A673 (cell line): ENCODE data around the gene RNU6-9. TPM values are rescaled to one million over a fixed set of nuclear protein-coding genes. Genes with fewer than 3 reads are reported as not detected.

Experiments used
- BruUV-seq: library from RNA; stranded (reverse); fragments of 400-500 nt; replicated peaks from 2 replicates; lab custom pipeline; 2021; lab: Mats Ljungman, UMichigan
- CTCF ChIA-PET: fragments of 300-600 bp; sonication (Branson Sonifier 250); formaldehyde crosslinking; loops from one replicate; lab custom pipeline; 2022; ENCODE audit warnings: antibody characterized with exemption; lab: Charles Lee
- POLR2A ChIA-PET: fragments of 300-600 bp; sonication (Branson Sonifier 250); formaldehyde crosslinking; loops from one replicate; lab custom pipeline; 2022; ENCODE audit warnings: antibody characterized with exemption; ENCODE audit not compliant: low non-redundant PET; lab: Charles Lee
- DNase-seq: peaks from one replicate; pipeline ENCODE4 v3.0.0-alpha.2; 2015; ENCODE audit warnings: low spot score
- H3K27ac ChIP-seq: fragments of 200-600 bp; sonication (generic); 2 replicates; pipeline ENCODE4 v1.5.1; 2016; ENCODE audit warnings: mixed run types, low read depth, mild to moderate bottlenecking, mixed read lengths, antibody characterized with exemption, low read length; ENCODE audit not compliant: poor library complexity, severe bottlenecking
- H3K27me3 ChIP-seq: fragments of 200-600 bp; sonication (generic); replicated peaks from 2 replicates; pipeline ENCODE4 v1.6.1; 2017; ENCODE audit warnings: mixed run types, low read depth, mild to moderate bottlenecking, mixed read lengths, antibody characterized with exemption, low read length; ENCODE audit not compliant: insufficient read depth, poor library complexity
- H3K36me3 ChIP-seq: fragments of 200-600 bp; sonication (generic); 2 replicates; pipeline ENCODE4 v1.6.1; 2016; ENCODE audit warnings: mixed run types, mild to moderate bottlenecking, mixed read lengths, antibody characterized with exemption, low read length; ENCODE audit not compliant: insufficient read depth, poor library complexity, severe bottlenecking
- H3K4me1 ChIP-seq: fragments of 200-600 bp; sonication (generic); 2 replicates; pipeline ENCODE4 v1.6.1; 2017; ENCODE audit warnings: mixed run types, mild to moderate bottlenecking, mixed read lengths, antibody characterized with exemption, low read length; ENCODE audit not compliant: insufficient read depth, poor library complexity, severe bottlenecking
- H3K4me3 ChIP-seq: fragments of 200-600 bp; sonication (generic); 2 replicates; pipeline ENCODE4 v1.5.1; 2016; ENCODE audit warnings: low read depth, mixed run types, mild to moderate bottlenecking, mixed read lengths, low read length; ENCODE audit not compliant: poor library complexity, severe bottlenecking
- H3K9me3 ChIP-seq: fragments of 200-600 bp; sonication (generic); 2 replicates; pipeline ENCODE4 v1.6.1; 2016; ENCODE audit warnings: mixed run types, low read depth, mild to moderate bottlenecking, mixed read lengths, antibody characterized with exemption, low read length; ENCODE audit not compliant: poor library complexity, severe bottlenecking
- CTCF ChIP-seq: fragments of 300-800, 200-600 bp; sonication (generic); conservative IDR thresholded peaks from 2 replicates; pipeline ENCODE4 v1.5.1; 2017; ENCODE audit warnings: low read depth, mild to moderate bottlenecking, antibody characterized with exemption, low read length, moderate library complexity, mixed read lengths
- EZH2 ChIP-seq: fragments of 200-600 bp; sonication (generic); IDR thresholded peaks from 2 replicates; pipeline ENCODE4 v1.6.1; 2017; ENCODE audit warnings: borderline replicate concordance, low read depth, mild to moderate bottlenecking, mixed read lengths, antibody characterized with exemption, low read length; ENCODE audit not compliant: poor library complexity, severe bottlenecking
- intact Hi-C: fragments of 100-400 bp; cut with micrococcal nuclease; formaldehyde crosslinking; loops from one replicate; pipeline ENCODE4 v1.10.0; 2022; ENCODE audit not compliant: unreplicated experiment
- total RNA-seq: library from RNA; stranded (reverse); gene quantifications from 2 replicates; pipeline ENCODE4 v1.2.3, GENCODE V29; 2021

The RNU6-9 gene
- total RNA-seq, 1 experiment from 2014 or later = not detected

- intact Hi-C loops = no loop called here
- Histone ChIP-seq H3K36me3 (peaks cover 6% of the 10 kb centered on the region), H3K4me3 (no peak overlapping the region), H3K27ac (no peak overlapping the region), H3K9me3 (no peaks in the 10 kb centered on the region), H3K4me1 (no peaks in the 10 kb centered on the region), H3K27me3 (no peaks in the 10 kb centered on the region)
- TF ChIP-seq CTCF = no peak
- no peak for TF ChIP-seq EZH2
- no TSS peak for BruUV-seq
- CTCF ChIA-PET = no interaction called here
- POLR2A ChIA-PET = interaction anchor here (0.5 kb wide), 1 partner anchor 104 kb away, joined by 3 read pairs; no protein-coding TSS in a partner anchor
- DNase-seq = no peak
Observed at GRCh38 chr19:933553-933882, 40.2 kb downstream of the RNU6-9 start.

GRCh38 chr19:934197-934840 is 41.0 kb downstream of the RNU6-9 start:
- TF ChIP-seq EZH2 (no peak), CTCF (no peak)
- ChIA-PET POLR2A (interaction anchor here (0.5 kb wide), 1 partner anchor 104 kb away, joined by 3 read pairs; no protein-coding TSS in a partner anchor), CTCF (no interaction called here)
- H3K4me1 ChIP-seq = no peaks in the 10 kb centered on the region
- intact Hi-C loops = no loop called here
- H3K4me3 ChIP-seq = no peak overlapping the region
- H3K27me3 ChIP-seq = no peaks in the 10 kb centered on the region
- H3K9me3 ChIP-seq = no peaks in the 10 kb centered on the region
- H3K36me3 ChIP-seq = peaks cover 3% of the 10 kb centered on the region
- H3K27ac ChIP-seq = no peak overlapping the region
- no TSS peak for BruUV-seq
- no peak for DNase-seq

GRCh38 chr19:934865-935479 is 41.7 kb downstream of the RNU6-9 start:
- Histone ChIP-seq H3K36me3 (peaks cover 3% of the 10 kb centered on the region), H3K9me3 (no peaks in the 10 kb centered on the region), H3K27me3 (no peaks in the 10 kb centered on the region), H3K27ac (no peak overlapping the region), H3K4me3 (no peak overlapping the region), H3K4me1 (no peaks in the 10 kb centered on the region)
- ChIA-PET CTCF (interaction anchor here (0.6 kb wide), 1 partner anchor 92 kb away, joined by 4 read pairs; no protein-coding TSS in a partner anchor), POLR2A (no interaction called here)
- intact Hi-C loops = no loop called here
- BruUV-seq = no TSS peak
- DNase-seq = no peak
- TF ChIP-seq EZH2 = no peak
- TF ChIP-seq CTCF = no peak
